Ishikawa (cell line): ENCODE measurements around the gene OTOR.

Experiments used
- CEBPB ChIP-seq: IDR thresholded peaks from 2 replicates; pipeline ENCODE4 v1.6.1; 2012
- CREB1 ChIP-seq: IDR thresholded peaks from 2 replicates; pipeline ENCODE4 v1.6.1; 2012; ENCODE audit warnings: low read depth
- EGR1 ChIP-seq: IDR thresholded peaks from 2 replicates; pipeline ENCODE4 v1.6.1; 2012
- EP300 ChIP-seq: IDR thresholded peaks from 2 replicates; pipeline ENCODE4 v1.6.1; 2012; ENCODE audit warnings: borderline replicate concordance
- FOXM1 ChIP-seq: IDR thresholded peaks from 2 replicates; pipeline ENCODE4 v1.6.1; 2012; ENCODE audit warnings: low read depth, borderline replicate concordance
- MAX ChIP-seq: IDR thresholded peaks from 2 replicates; pipeline ENCODE4 v1.6.1; 2012
- NFIC ChIP-seq: IDR thresholded peaks from 2 replicates; pipeline ENCODE4 v1.6.1; 2012
- RAD21 ChIP-seq: IDR thresholded peaks from 2 replicates; pipeline ENCODE4 v1.6.1; 2012; ENCODE audit warnings: low read depth
- REST ChIP-seq: IDR thresholded peaks from 2 replicates; pipeline ENCODE4 v1.6.1; 2012; ENCODE audit warnings: low read depth, mild to moderate bottlenecking
- TAF1 ChIP-seq: IDR thresholded peaks from 2 replicates; pipeline ENCODE4 v1.6.1; 2012; ENCODE audit warnings: low read depth, mild to moderate bottlenecking
- TCF12 ChIP-seq: IDR thresholded peaks from 2 replicates; pipeline ENCODE4 v1.6.1; 2012; ENCODE audit warnings: low read depth
- TEAD4 ChIP-seq: IDR thresholded peaks from 2 replicates; pipeline ENCODE4 v1.6.1; 2012
- USF1 ChIP-seq: IDR thresholded peaks from 2 replicates; pipeline ENCODE4 v1.6.1; 2012
- YY1 ChIP-seq: IDR thresholded peaks from 2 replicates; pipeline ENCODE4 v1.6.1; 2012; ENCODE audit warnings: low read depth
- ZBTB7A ChIP-seq: IDR thresholded peaks from 2 replicates; pipeline ENCODE4 v1.6.1; 2012; ENCODE audit warnings: low read depth

OTOR gene

GRCh38 chr20:16748308-16748900, at the start of gene OTOR:
TSS of gene OTOR (plus strand) at chr20:16748358. CDS start at chr20:16748402, 44 bp downstream.
- TF ChIP-seq REST (no peak), CEBPB (no peak), TAF1 (no peak), MAX (no peak), TEAD4 (no peak), EP300 (no peak), EGR1 (no peak), TCF12 (no peak), CREB1 (no peak), FOXM1 (no peak), USF1 (no peak), NFIC (no peak), YY1 (no peak)

- TF ChIP-seq TCF12: no peak
Measured at GRCh38 chr20:16699293-16699692, 48.9 kb upstream of the OTOR start.

- TF ChIP-seq MAX (no peak), EGR1 (no peak), YY1 (no peak), USF1 (no peak), NFIC (no peak), REST (no peak), EP300 (no peak)
Measured at GRCh38 chr20:16701296-16701695, 46.9 kb upstream of the OTOR start.

GRCh38 chr20:16703570-16703969, 44.6 kb upstream of the OTOR start:
- TF ChIP-seq TCF12: no peak

- TF ChIP-seq TEAD4 (no peak), EP300 (no peak), REST (no peak), FOXM1 (no peak), CEBPB (no peak), RAD21 (no peak), MAX (no peak), ZBTB7A (no peak)
Measured at GRCh38 chr20:16707674-16708073, 40.5 kb upstream of the OTOR start.
